Suppressor macrophage treated with lipopolysaccharide for 1 hour (primary cell): ENCODE results near the gene KREMEN1.

ENCODE experiments used
- DNase-seq, 3 donors: peaks; one replicate each; pipeline ENCODE4 v3.0.0-alpha.2; 2020 to 2022

KREMEN1 gene

DNA sequence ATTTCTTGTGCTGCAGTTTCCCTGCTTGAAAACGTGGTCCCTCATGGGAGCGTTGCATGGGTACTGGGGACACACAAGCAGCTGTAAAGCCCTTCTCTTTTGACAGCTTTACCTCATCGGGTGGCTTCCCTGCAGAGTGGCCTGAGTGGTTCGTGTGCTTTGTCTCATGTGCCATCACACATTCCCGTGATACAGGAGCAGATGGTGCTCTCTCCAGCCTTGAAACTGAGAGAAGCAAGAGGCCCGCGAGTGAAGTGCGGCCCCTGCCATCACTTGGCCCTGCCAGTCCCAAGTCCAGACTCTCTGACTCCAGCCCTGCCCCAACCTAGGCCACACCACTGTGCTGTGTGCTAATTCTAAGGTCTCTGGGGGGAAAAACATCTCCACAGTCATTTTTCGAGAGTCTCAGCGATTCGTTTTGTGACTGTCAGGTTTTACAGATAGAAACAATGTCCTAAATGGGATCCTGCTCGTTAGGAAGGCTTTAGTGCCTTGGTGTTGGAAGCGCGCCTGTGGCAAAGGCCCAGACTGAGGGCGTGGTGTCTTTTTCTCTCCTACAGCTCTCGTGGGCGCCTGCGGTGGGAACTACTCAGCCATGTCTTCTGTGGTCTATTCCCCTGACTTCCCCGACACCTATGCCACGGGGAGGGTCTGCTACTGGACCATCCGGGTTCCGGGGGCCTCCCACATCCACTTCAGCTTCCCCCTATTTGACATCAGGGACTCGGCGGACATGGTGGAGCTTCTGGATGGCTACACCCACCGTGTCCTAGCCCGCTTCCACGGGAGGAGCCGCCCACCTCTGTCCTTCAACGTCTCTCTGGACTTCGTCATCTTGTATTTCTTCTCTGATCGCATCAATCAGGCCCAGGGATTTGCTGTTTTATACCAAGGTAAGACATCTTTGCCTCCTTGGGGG is 64.2 kb downstream of the KREMEN1 start:
- no peak for DNase-seq

GRCh38 chr22:29138556-29139305 is 65.9 kb downstream of the KREMEN1 start:
- peak; percentile 46 to 52 (median 48) for DNase-seq

DNA sequence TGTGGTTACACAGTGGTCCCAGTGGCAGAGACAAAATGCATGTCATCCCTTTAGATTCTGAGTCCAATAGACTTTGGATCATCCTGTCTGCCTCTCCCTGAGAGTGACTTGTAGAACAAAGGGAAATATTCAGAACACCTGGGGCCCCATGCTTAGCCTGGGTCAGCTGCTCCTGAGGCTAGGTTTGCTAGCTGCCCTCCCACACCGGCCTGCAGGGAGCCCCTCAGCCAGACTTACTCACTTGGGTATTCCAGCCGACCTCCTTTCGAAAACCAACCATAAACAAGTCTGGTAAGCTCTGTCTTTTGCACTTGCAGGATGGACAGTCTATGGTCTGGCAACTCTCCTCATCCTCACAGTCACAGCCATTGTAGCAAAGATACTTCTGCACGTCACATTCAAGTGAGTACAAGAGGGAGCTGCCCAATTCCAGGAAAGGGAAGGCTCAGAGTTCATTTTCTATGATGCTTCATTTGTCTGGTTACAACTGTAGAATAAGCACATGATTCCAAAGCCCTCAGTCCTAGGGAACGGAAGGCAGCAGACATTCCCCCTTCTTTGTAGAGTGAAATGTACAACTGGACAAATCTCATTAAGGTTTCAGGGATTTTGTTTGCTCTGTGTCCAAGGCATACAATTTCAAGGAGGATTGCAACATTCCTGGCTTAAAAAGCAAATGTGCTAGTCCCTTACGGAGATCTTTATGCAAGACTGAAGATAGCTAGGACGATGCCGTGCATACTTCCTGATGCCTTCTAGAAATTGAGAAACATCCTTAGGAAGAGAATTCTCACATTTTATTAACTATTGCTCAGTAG is 67.3 kb downstream of the KREMEN1 start:
- DNase-seq: no peak

GRCh38 chr22:29141078-29141688 is 68.3 kb downstream of the KREMEN1 start:
- no peak for DNase-seq

DNA sequence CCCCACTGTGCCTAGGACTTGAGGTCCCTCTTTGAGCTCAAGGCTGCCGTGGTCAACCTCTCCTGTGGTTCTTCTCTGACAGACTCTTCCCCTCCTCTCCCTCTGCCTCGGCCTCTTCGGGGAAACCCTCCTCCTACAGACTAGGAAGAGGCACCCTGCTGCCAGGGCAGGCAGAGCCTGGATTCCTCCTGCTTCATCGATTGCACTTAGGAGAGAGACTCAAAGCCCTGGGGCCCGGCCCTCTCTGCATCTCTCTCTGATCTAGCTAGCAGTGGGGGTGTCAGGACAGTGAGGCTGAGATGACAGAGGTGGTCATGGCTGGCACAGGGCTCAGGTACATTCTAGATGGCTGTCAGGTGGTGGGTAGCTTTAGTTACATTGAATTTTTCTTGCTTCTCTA is 69.3 kb downstream of the KREMEN1 start:
- peak in 1 of 3 donors; percentile 32 for DNase-seq

- no peak for DNase-seq
These were observed 71.3 kb downstream of the KREMEN1 start for GRCh38 chr22:29143941-29144785.

GRCh38 chr22:29144786-29145160 is 71.9 kb downstream of the KREMEN1 start:
- no peak for DNase-seq

GRCh38 chr22:29145321-29146072 is 72.7 kb downstream of the KREMEN1 start:
- no peak for DNase-seq

DNA sequence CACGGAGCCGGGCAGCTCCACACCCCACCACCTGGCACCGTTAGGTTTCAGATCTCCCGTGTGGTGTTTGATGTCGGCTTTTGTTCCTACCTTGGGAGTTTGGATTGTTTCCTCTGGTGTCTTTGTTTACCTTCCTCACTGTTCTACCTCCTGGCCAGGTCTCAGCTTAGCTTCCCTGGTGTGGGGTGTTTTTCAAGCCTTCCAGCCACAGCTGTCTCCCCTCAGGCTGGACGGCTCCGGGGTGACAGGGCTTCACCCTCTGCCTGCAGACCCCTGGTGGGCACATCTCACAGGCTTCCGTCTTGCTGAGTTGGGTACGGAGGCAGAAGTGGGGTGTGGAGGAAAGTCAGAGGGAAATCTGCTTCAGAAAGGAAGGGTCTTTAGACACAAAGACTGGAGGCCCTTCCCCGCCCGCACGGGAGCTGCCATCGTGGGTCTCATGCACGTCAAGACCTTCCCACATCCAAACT is 73.3 kb downstream of the KREMEN1 start:
- DNase-seq: no peak

- no peak for DNase-seq
These were observed 73.9 kb downstream of the KREMEN1 start for GRCh38 chr22:29146771-29147170.

DNA sequence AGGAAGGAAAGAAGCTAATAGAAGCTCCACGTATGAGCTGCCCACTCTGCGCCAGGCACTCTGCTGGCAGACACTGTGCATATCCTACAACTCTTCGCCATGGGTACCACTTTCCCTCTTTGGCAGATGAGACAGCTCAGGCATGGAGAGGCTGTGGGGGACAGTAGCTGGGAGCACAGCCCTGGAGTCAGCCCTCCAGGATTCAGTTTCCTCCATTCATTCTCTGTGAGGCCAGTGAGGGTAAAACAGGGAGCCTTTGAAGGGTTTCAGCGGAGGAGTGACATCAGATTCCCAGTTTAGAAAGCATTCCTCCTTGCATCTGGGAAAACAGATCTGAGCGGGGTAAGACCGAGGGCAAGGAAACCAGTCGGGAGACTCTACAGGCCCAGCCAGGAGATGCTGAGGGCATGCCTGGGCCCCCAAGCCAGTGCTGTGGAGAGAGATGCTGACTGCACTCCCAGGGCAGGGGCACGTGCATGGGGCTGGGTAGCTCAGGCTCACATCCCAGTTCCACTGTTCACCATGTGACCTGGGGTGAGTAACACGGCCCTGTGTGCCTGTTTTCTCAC is 74.6 kb downstream of the KREMEN1 start:
- DNase-seq: no peak

GRCh38 chr22:29148036-29148435 is 75.2 kb downstream of the KREMEN1 start:
- no peak for DNase-seq

GRCh38 chr22:29148826-29149225 is 76.0 kb downstream of the KREMEN1 start:
- no peak for DNase-seq

GRCh38 chr22:29149841-29150555 is 77.2 kb downstream of the KREMEN1 start:
- no peak for DNase-seq

GRCh38 chr22:29150701-29151100 is 77.9 kb downstream of the KREMEN1 start:
- DNase-seq: no peak

GRCh38 chr22:29151316-29151715 is 78.5 kb downstream of the KREMEN1 start:
- no peak for DNase-seq

- DNase-seq: peak; percentile 53 to 61 (median 58)
These were observed 79.5 kb downstream of the KREMEN1 start for GRCh38 chr22:29152045-29152953.

GRCh38 chr22:29152954-29153719 is 80.3 kb downstream of the KREMEN1 start:
- DNase-seq: peak; percentile 89 to 96 (median 90)
